HG03571 (cell line): ENCODE results near the gene UPF3B.
A peak's percentile ranks its signal among the peaks of the same experiment; 100 is the strongest.
"Not testable (repeated sequence)": the region's sequence is repeated elsewhere in the genome, so short reads cannot be mapped to it uniquely, and the experiment has no call there.

Source experiments
- ATAC-seq: cut with Tn5 transposase; IDR thresholded peaks from one replicate; pipeline ENCODE4 v1.9.1; 2021; ENCODE audit not compliant: unreplicated experiment

Gene UPF3B

DNA sequence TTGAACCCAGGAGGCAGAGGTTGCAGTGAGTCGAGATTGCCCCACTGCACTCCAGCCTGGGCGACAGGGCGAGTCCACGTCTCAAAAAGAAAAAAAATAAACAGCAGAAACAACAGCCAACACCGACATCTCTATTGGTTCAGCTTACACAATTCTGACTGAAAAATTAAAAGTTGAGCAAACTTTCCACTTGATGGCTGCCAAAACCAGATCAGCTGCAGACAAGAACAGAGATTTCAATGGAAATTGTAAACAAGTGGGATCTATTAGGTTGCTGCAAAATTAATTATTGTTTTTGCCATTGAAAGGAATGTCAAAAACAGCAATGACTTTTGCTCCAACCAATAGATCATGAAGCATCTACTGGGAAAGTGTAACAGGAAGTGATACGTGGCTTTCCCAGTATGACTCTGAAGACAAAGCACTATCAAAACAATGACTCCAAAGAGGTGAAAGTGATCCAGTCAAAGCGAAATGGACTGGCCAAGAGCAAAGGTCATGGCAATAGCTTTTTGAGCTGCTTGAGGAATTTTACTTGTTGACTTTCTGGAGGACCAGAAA is 26.3 kb downstream of the UPF3B start:
- ATAC-seq: no peak

DNA sequence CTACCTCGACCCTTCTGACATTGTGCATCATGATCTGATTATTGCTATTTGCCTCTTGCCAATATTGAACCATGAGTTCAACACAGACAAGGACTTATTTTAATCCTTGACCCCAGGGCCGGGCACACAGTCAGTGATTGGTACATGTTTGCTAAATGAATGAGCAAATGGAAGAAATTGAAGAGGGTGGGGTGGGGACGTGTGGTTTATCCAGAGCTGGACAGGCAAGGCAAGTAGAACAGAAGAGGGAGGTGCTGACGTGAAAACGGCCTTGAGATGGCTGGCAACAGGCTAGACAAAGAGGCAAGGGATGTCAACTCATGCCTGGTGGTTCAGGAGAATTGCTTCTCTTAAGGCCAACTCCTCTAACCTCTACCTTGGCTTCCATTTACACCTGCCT is 28.5 kb downstream of the UPF3B start:
- ATAC-seq: not testable (repeated sequence)

- peak; percentile 84 for ATAC-seq
These were observed 31.1 kb downstream of the UPF3B start for GRCh38 chrX:119821703-119822102.

DNA sequence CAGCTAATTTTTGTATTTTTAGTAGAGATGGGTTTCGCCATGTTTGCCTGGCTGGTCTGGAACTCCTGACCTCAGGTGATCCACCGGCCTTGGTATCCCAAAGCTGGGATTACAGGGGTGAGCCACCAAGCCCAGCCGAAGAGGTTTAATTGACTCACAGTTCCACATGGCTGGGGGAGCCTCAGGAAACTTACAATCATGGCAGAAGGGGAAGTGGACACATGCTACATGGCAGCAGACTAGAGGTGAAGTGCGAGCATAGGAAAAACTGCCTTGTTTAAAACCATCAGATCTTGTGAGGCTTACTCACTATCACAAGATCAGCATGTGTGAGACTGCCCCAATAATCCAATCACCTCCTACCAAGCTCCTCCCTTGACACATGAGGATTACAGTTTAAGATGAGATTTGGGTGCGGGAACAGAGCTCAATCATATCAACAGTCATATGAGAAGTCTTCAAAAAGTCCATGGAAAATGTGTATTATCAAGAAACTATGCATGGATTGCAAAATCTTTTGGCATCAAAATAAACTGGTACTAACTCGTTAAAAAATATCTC is 35.6 kb downstream of the UPF3B start:
- ATAC-seq: no peak

DNA sequence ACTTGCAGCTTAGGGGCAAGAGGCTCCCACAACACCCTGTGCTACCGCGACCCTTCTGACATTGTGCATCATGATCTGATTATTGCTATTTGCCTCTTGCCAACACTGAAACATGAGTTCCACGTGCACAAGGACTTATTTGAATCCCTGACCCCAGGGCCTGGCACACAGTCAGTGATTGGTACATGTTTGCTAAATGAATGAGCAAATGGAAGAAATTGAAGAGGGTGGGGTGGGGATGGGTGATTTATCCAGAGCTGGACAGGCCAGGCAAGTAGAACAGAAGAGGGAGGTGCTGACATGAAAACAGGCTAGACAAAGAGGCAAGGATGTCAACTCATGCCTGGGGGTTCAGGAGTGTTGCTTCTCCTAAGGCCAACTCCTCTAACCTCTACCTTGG is 36.5 kb downstream of the UPF3B start:
- ATAC-seq: no peak

GRCh38 chrX:119809185-119809666 is 43.5 kb downstream of the UPF3B start:
- no peak for ATAC-seq

- ATAC-seq: not testable (repeated sequence)
These were observed 44.3 kb downstream of the UPF3B start for GRCh38 chrX:119808461-119808860.

DNA sequence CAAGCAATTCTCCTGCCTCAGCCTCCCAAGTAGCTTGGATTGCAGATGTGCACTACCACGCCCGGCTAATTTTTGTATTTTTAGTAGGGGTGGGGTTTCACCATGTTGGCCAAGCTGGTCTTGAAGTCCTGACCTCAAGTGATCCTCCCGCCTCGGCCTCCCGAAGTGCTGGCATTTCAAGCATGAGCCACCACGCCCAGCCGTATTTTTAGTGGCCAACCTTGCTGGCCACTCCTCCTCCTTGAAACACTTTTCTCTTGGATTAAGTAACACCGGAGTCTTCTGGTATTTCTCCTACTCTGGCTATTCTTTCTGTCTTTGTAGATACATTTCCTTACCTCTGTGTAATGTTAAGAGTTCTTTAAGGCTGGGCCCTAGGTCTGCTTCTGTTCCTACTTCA is 50.2 kb downstream of the UPF3B start:
- ATAC-seq: no peak

- no peak for ATAC-seq
These were observed 51.2 kb downstream of the UPF3B start for GRCh38 chrX:119801253-119802221.

- peak; percentile 91 for ATAC-seq
These were observed 61.1 kb downstream of the UPF3B start, which contains the start of gene RPL39 for GRCh38 chrX:119791437-119792231. Gene RPL39 (minus strand): TSS chrX:119791630. CDS start chrX:119791576, 54 bp downstream.

DNA sequence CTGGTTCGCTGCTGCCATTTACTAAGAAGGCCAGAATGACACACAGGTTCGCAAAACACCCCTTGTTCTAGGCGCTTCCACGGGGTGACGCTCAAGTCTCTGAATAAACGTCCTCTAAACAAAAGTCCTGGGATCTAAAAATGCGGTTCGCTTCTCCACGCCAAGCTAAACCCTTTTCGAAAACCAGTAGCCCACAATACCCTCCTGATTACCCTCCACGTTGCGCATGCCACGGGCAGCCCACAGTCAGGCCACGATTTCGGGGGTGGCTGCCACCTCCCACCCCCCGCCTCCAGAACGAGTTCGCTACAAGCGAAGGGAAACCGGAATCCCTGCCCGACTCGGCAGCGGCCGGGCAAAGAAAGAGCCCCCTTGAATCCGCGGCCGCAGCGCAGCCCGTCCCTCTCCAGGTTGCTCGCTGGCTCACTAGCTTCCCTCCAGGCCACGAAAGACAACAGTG is 61.8 kb downstream of the UPF3B start:
- ATAC-seq: peak; percentile 11

GRCh38 chrX:119784747-119785446 is 67.9 kb downstream of the UPF3B start:
- no peak for ATAC-seq
